AG09309 (cell line): ENCODE measurements around the gene LIMS2.

ENCODE experiments used
- DNase-seq: peaks from one replicate; pipeline ENCODE4 v3.0.0-alpha.2; 2010; ENCODE audit warnings: low read depth
- H3K4me3 ChIP-seq: 2 replicates; pipeline ENCODE4 v1.5.1; 2011; ENCODE audit warnings: mild to moderate bottlenecking, low read depth, low read length, moderate library complexity; ENCODE audit not compliant: control insufficient read depth
- CTCF ChIP-seq: IDR thresholded peaks from 2 replicates; pipeline ENCODE4 v1.5.1; 2011; ENCODE audit warnings: mild to moderate bottlenecking, low read depth, low read length, inconsistent platforms; ENCODE audit not compliant: insufficient read depth, control insufficient read depth; ENCODE audit errors: missing control alignments

Gene LIMS2

GRCh38 chr2:127624756-127625571 lies 50.4 kb downstream of the LIMS2 start:
- no peak overlapping the region for H3K4me3 ChIP-seq
- DNase-seq = no peak
- no peak for TF ChIP-seq CTCF

- H3K4me3 ChIP-seq = no peak overlapping the region
- DNase-seq = no peak
- no peak for TF ChIP-seq CTCF
Observed at GRCh38 chr2:127624320-127624755, 51.0 kb downstream of the LIMS2 start.

GRCh38 chr2:127623388-127624319 lies 51.7 kb downstream of the LIMS2 start:
- TF ChIP-seq CTCF = no peak
- no peak overlapping the region for H3K4me3 ChIP-seq
- no peak for DNase-seq

GRCh38 chr2:127622561-127623387 lies 52.6 kb downstream of the LIMS2 start:
- no peak for DNase-seq
- TF ChIP-seq CTCF = no peak
- no peak overlapping the region for H3K4me3 ChIP-seq

- DNase-seq = no peak
- H3K4me3 ChIP-seq = no peak overlapping the region
- TF ChIP-seq CTCF = no peak
Observed at GRCh38 chr2:127621981-127622431, 53.3 kb downstream of the LIMS2 start.

- no peak for TF ChIP-seq CTCF
- no peak overlapping the region for H3K4me3 ChIP-seq
Observed at GRCh38 chr2:127620866-127621265, 54.5 kb downstream of the LIMS2 start.

More at GRCh38 chr2:127620866-127621265, 54.5 kb downstream of the LIMS2 start:
- no peak for DNase-seq
